Measurements from ENCODE around the gene SMARCA4. TPM values are rescaled to one million over a fixed set of nuclear protein-coding genes. Genes with fewer than 3 reads are reported as not detected.

The SMARCA4 gene
- total and polyA plus RNA-seq, 7 experiments from 2014 or later: 11.8 to 126 (median 102) TPM

DNA sequence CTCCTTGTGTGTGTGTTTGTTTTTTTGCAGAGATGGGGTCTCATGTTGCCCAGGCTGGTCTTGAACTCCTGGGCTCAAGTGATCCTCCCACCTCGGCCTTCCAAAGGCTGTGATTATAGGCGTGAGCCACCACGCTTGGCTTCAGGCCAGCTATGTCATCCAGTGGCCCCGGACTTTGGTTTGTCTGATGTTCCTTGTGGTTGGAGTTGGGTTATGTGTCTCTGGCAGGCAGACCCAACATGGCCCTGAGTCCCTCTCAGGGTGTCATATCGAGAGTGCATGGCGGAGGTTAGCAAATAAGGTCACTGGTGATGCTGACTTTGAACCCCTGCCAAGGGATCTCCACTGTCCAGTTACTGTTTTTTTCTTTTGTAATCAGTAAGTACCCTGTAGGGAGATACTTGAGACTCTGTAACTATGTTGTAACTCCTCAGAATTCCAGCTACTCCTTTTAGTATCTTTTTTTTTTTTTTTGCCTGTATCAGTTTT is 37.3 kb downstream of the SMARCA4 start:
- Mint-ChIP-seq H3K9me3 (no peaks in the 10 kb centered on the region), H3K27me3 (no peaks in the 10 kb centered on the region), H3K4me1 (no peaks in the 10 kb centered on the region), H3K27ac (no peak overlapping the region), H3K4me3 (no peak overlapping the region), H3K36me3 (peaks cover 13 to 40% (median 16%) of the 10 kb centered on the region in 5 donors)
- peaks cover 8 to 82% (median 12%) of the 10 kb centered on the region in 3 experiments for H3K36me3 ChIP-seq (ENCODE audit: control insufficient read depth in 2 of 3, insufficient read depth in 3 of 3, low read length in 3 of 3)
- ATAC-seq (no peak), DNase-seq (no peak)
- H3K27ac ChIP-seq (ENCODE audit: low read depth, low read length): no peak overlapping the region
- H3K27me3 ChIP-seq (ENCODE audit: control insufficient read depth in 2 of 2, insufficient read depth in 2 of 2, low read length in 2 of 2): no peaks in the 10 kb centered on the region
- H3K9me3 ChIP-seq (ENCODE audit: control insufficient read depth in 2 of 3, low read length in 3 of 3): no peaks in the 10 kb centered on the region
- POLR2A ChIA-PET: no interaction called here
- H3K4me3 ChIP-seq (ENCODE audit: low read length): no peak overlapping the region
- intact Hi-C loops (cut with micrococcal nuclease): no loop called here
- CTCF ChIA-PET: interaction anchor here (0.8 kb wide), 1 partner anchor 55 kb away, joined by 3 read pairs; no protein-coding TSS in a partner anchor
- H3K4me1 ChIP-seq (ENCODE audit: control insufficient read depth in 2 of 2, insufficient read depth in 2 of 2, low read length in 2 of 2): no peaks in the 10 kb centered on the region

DNA sequence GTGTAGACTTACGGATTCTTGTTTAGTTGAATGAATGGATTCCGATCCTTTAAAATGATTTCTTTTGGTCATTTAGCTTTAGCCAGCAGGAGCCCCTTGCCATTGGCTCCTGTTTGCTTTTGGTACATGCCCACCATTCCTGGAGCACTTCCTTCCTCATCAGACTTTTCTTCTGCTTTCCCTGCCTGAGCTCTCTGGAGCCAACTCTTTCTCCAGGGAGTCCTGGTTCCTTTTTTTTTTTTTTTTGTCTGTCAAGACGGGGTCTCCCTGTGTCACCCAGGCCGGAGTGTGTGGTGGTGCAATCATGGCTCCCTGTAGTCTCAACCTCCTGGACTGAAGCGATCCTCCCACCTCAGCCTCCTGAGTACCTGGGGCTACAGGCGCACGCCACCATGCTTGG is 37.8 kb downstream of the SMARCA4 start:
- Histone ChIP-seq H3K27ac (ENCODE audit: low read depth, low read length) (no peak overlapping the region), H3K27me3 (ENCODE audit: control insufficient read depth in 2 of 2, insufficient read depth in 2 of 2, low read length in 2 of 2) (no peaks in the 10 kb centered on the region), H3K9me3 (ENCODE audit: control insufficient read depth in 2 of 3, low read length in 3 of 3) (no peaks in the 10 kb centered on the region), H3K36me3 (ENCODE audit: control insufficient read depth in 2 of 3, insufficient read depth in 3 of 3, low read length in 3 of 3) (peaks cover 8 to 82% (median 12%) of the 10 kb centered on the region in 3 experiments), H3K4me1 (ENCODE audit: control insufficient read depth in 2 of 2, insufficient read depth in 2 of 2, low read length in 2 of 2) (no peaks in the 10 kb centered on the region), H3K4me3 (ENCODE audit: low read length) (no peak overlapping the region)
- ATAC-seq (no peak), DNase-seq (no peak)
- Mint-ChIP-seq H3K4me3 (no peak overlapping the region), H3K27ac (no peak overlapping the region), H3K36me3 (peaks cover 14 to 41% (median 16%) of the 10 kb centered on the region in 5 donors), H3K4me1 (no peaks in the 10 kb centered on the region), H3K9me3 (no peaks in the 10 kb centered on the region), H3K27me3 (no peaks in the 10 kb centered on the region)
- ChIA-PET CTCF (interaction anchor here (0.8 kb wide), 1 partner anchor 55 kb away, joined by 3 read pairs; no protein-coding TSS in a partner anchor), POLR2A (no interaction called here)
- intact Hi-C loops (cut with micrococcal nuclease): no loop called here

DNA sequence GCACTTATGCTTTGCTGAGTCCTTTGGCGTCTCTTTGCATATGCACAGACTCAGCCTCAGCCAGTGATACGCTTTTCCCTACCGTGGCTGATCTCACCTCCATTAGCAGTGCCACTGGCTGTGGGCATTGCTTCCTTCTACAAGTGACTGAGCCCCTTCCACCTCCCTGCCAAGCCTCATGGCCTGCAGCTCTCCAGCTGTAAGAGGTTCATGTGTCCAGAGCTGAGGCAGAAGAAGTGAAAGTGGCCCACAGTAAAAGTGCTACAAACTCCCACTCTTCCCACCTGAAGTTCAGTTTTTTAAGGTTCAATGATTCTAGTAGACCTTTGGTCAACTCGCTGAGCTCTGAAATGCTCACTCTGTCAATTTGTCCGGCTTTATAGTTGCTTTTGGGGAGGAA is 44.7 kb downstream of the SMARCA4 start:
- peaks cover 0 to 2% (median 0%) of the 10 kb centered on the region in 11 donors for H3K9me3 Mint-ChIP-seq
- ChIA-PET CTCF (no interaction called here), POLR2A (interaction anchor here (0.6 kb wide), 1 partner anchor 395 kb away, joined by 3 read pairs; no protein-coding TSS in a partner anchor)
- intact Hi-C loops (cut with micrococcal nuclease): no loop called here
- no peaks in the 10 kb centered on the region for H3K4me1 Mint-ChIP-seq
- Histone ChIP-seq H3K4me3 (ENCODE audit: low read length) (no peak overlapping the region), H3K27ac (ENCODE audit: low read depth, low read length) (no peak overlapping the region), H3K27me3 (ENCODE audit: control insufficient read depth in 2 of 2, insufficient read depth in 2 of 2, low read length in 2 of 2) (no peaks in the 10 kb centered on the region), H3K4me1 (ENCODE audit: control insufficient read depth in 2 of 2, insufficient read depth in 2 of 2, low read length in 2 of 2) (no peaks in the 10 kb centered on the region), H3K36me3 (ENCODE audit: control insufficient read depth in 2 of 3, insufficient read depth in 3 of 3, low read length in 3 of 3) (peaks cover 5 to 61% (median 8%) of the 10 kb centered on the region in 3 experiments), H3K9me3 (ENCODE audit: control insufficient read depth in 2 of 3, low read length in 3 of 3) (no peaks in the 10 kb centered on the region)
- no peak for DNase-seq
- peaks cover 14 to 41% (median 17%) of the 10 kb centered on the region in 5 donors for H3K36me3 Mint-ChIP-seq
- no peak overlapping the region for H3K4me3 Mint-ChIP-seq
- no peak for ATAC-seq
- peak overlapping the region in 2 of 9 donors; percentile 20 to 43 for H3K27ac Mint-ChIP-seq
- H3K27me3 Mint-ChIP-seq: no peaks in the 10 kb centered on the region

DNA sequence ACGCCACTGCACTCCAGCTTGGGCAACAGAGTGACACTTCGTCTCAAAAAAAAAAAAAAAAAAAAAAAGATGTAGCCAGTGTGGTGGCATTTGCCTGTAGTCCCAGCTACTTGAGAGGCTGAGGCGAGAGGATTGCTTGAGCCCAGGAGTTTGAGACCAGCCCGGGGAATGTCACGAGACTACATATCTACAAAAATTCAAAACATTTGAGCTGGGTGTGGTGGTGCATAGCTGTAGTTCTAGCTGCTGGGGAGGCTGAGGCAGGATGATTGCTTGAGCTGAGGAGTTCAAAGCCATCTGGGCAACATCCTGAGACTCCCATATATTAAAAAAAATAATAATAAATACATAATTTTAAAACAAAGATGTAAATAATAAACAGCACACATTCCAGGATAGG is 46.6 kb downstream of the SMARCA4 start:
- intact Hi-C loops (cut with micrococcal nuclease): no loop called here

DNA sequence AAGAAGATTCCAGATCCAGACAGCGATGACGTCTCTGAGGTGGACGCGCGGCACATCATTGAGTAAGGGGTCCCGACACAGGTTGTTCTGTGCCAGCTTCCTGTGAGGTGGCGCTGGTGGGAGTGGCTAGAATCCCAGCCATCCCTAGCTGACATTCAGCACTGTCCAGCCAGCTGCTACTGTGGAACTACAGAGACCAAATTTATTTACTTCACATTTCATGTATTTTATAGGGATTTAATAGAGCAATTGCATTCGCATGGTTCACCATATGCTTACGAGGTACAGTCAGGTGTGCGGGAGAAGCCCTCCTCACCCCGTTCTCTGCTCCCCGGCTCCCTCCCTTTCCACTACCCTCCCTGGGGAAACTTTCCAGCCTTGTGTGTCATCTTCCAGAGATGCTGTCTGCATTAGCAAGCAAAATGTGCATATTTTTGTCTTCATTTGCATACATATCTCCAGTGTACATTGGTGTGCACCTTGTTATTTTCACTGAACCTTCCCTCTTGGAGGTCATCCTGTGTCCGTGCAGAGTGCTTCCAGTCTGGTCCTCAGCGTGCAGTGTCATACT is 47.2 kb downstream of the SMARCA4 start:
- Mint-ChIP-seq H3K4me3 (no peak overlapping the region), H3K27me3 (no peaks in the 10 kb centered on the region), H3K4me1 (no peaks in the 10 kb centered on the region), H3K27ac (no peak overlapping the region), H3K9me3 (peaks cover 0 to 2% (median 0%) of the 10 kb centered on the region in 11 donors), H3K36me3 (peaks cover 18 to 52% (median 21%) of the 10 kb centered on the region in 5 donors)
- H3K27me3 ChIP-seq (ENCODE audit: control insufficient read depth in 2 of 2, insufficient read depth in 2 of 2, low read length in 2 of 2): no peaks in the 10 kb centered on the region
- ATAC-seq: no peak
- no peak overlapping the region for H3K27ac ChIP-seq (ENCODE audit: low read depth, low read length)
- H3K4me1 ChIP-seq (ENCODE audit: control insufficient read depth in 2 of 2, insufficient read depth in 2 of 2, low read length in 2 of 2): no peaks in the 10 kb centered on the region
- peaks cover 5 to 69% (median 7%) of the 10 kb centered on the region in 3 experiments for H3K36me3 ChIP-seq (ENCODE audit: control insufficient read depth in 2 of 3, insufficient read depth in 3 of 3, low read length in 3 of 3)
- CTCF ChIA-PET: interaction anchor here (1.1 kb wide), 1 partner anchor 65 kb away, joined by 3 read pairs; no protein-coding TSS in a partner anchor
- intact Hi-C loops (cut with micrococcal nuclease): no loop called here
- H3K9me3 ChIP-seq (ENCODE audit: control insufficient read depth in 2 of 3, low read length in 3 of 3): no peaks in the 10 kb centered on the region
- H3K4me3 ChIP-seq (ENCODE audit: low read length): no peak overlapping the region
- DNase-seq: no peak
- POLR2A ChIA-PET: no interaction called here

More for the DNA sequence above, 46.6 kb downstream of the SMARCA4 start:
- no peaks in the 10 kb centered on the region for H3K4me1 ChIP-seq (ENCODE audit: control insufficient read depth in 2 of 2, insufficient read depth in 2 of 2, low read length in 2 of 2)
- no peak overlapping the region for H3K27ac Mint-ChIP-seq
- ChIA-PET CTCF (interaction anchor here (1.1 kb wide), 1 partner anchor 64 kb away, joined by 3 read pairs; no protein-coding TSS in a partner anchor), POLR2A (no interaction called here)
- no peak overlapping the region for H3K27ac ChIP-seq (ENCODE audit: low read depth, low read length)
- H3K4me1 Mint-ChIP-seq: no peaks in the 10 kb centered on the region
- no peaks in the 10 kb centered on the region for H3K9me3 ChIP-seq (ENCODE audit: control insufficient read depth in 2 of 3, low read length in 3 of 3)
- DNase-seq: no peak
- peaks cover 0 to 2% (median 0%) of the 10 kb centered on the region in 11 donors for H3K9me3 Mint-ChIP-seq
- H3K27me3 Mint-ChIP-seq: no peaks in the 10 kb centered on the region
- no peaks in the 10 kb centered on the region for H3K27me3 ChIP-seq (ENCODE audit: control insufficient read depth in 2 of 2, insufficient read depth in 2 of 2, low read length in 2 of 2)
- no peak for ATAC-seq
- no peak overlapping the region for H3K4me3 Mint-ChIP-seq
- peaks cover 14 to 48% (median 18%) of the 10 kb centered on the region in 5 donors for H3K36me3 Mint-ChIP-seq
- no peak overlapping the region for H3K4me3 ChIP-seq (ENCODE audit: low read length)
- H3K36me3 ChIP-seq (ENCODE audit: control insufficient read depth in 2 of 3, insufficient read depth in 3 of 3, low read length in 3 of 3): peaks cover 4 to 67% (median 5%) of the 10 kb centered on the region in 3 experiments

DNA sequence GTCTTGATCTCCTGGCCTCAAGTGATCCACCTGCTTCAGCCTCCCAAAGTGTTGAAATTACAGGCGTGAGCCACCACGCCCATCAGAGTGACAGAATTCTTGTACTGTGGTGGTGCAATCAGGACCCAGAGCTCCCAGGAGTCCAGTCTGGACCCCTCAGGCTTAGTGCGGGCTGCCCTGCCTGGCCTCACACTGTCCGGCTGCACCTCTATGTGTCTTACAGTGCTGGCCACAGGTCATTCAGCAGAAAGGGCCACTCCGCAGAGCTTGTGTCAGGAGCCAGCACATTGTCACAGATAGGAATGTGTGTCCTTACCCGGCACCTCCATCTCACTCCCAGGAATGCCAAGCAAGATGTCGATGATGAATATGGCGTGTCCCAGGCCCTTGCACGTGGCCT is 49.2 kb downstream of the SMARCA4 start:
- H3K4me3 ChIP-seq (ENCODE audit: low read length): no peak overlapping the region
- peaks cover 5 to 78% (median 17%) of the 10 kb centered on the region in 3 experiments for H3K36me3 ChIP-seq (ENCODE audit: control insufficient read depth in 2 of 3, insufficient read depth in 3 of 3, low read length in 3 of 3)
- Mint-ChIP-seq H3K36me3 (peaks cover 17 to 58% (median 28%) of the 10 kb centered on the region in 5 donors), H3K4me3 (no peak overlapping the region), H3K4me1 (no peaks in the 10 kb centered on the region), H3K27me3 (no peaks in the 10 kb centered on the region), H3K9me3 (peaks cover 0 to 2% (median 0%) of the 10 kb centered on the region in 11 donors), H3K27ac (no peak overlapping the region)
- DNase-seq: no peak
- ATAC-seq: no peak
- intact Hi-C loops (cut with micrococcal nuclease): loop anchor here in 1 of 2 donors (2.0 kb wide), 1 partner anchor 67 kb away; no protein-coding TSS in a partner anchor
- no peaks in the 10 kb centered on the region for H3K9me3 ChIP-seq (ENCODE audit: control insufficient read depth in 2 of 3, low read length in 3 of 3)
- ChIA-PET POLR2A (interaction anchor here (0.7 kb wide), 1 partner anchor 271 kb away, joined by 4 read pairs; no protein-coding TSS in a partner anchor), CTCF (no interaction called here)
- no peaks in the 10 kb centered on the region for H3K4me1 ChIP-seq (ENCODE audit: control insufficient read depth in 2 of 2, insufficient read depth in 2 of 2, low read length in 2 of 2)
- no peak overlapping the region for H3K27ac ChIP-seq (ENCODE audit: low read depth, low read length)
- H3K27me3 ChIP-seq (ENCODE audit: control insufficient read depth in 2 of 2, insufficient read depth in 2 of 2, low read length in 2 of 2): no peaks in the 10 kb centered on the region

Data from naive thymus-derived CD4-positive, alpha-beta T cell (primary cell).